Astrocyte (in vitro differentiated cells and primary cell): ENCODE measurements around the gene GDF11. TPM values are rescaled to one million over a fixed set of nuclear protein-coding genes. Genes with fewer than 3 reads are reported as not detected.

Experiments
- DNase-seq: peaks from one replicate; pipeline ENCODE4 v3.0.0-alpha.2; 2010; ENCODE audit warnings: low read depth
- FAIRE-seq: peaks from 2 replicates; lab custom pipeline; 2011; peaks lifted over from hg19 to GRCh38; lab: Jason Lieb, UNC
- H2AFZ ChIP-seq: 2 replicates; pipeline ENCODE4 v1.6.0; 2012; ENCODE audit warnings: low read depth, low read length, inconsistent platforms
- H3K27ac ChIP-seq: 2 replicates; pipeline ENCODE4 v1.5.1; 2011; ENCODE audit warnings: low read depth, low read length, inconsistent platforms
- H3K27me3 ChIP-seq: 2 replicates; pipeline ENCODE4 v1.6.0; 2011; ENCODE audit warnings: low read length, inconsistent platforms; ENCODE audit not compliant: insufficient read depth
- H3K36me3 ChIP-seq: 2 replicates; pipeline ENCODE4 v1.5.1; 2011; ENCODE audit warnings: low read length, inconsistent platforms; ENCODE audit not compliant: insufficient read depth
- H3K4me1 ChIP-seq: 2 replicates; pipeline ENCODE4 v1.5.1; 2011; ENCODE audit warnings: low read length, inconsistent platforms; ENCODE audit not compliant: insufficient read depth
- H3K4me2 ChIP-seq: 2 replicates; pipeline ENCODE4 v1.6.0; 2012; ENCODE audit warnings: low read length, inconsistent platforms
- H3K4me3 ChIP-seq: 2 replicates; pipeline ENCODE4 v1.5.1; 2011; ENCODE audit warnings: low read depth, mild to moderate bottlenecking, low read length, inconsistent platforms; ENCODE audit not compliant: insufficient read depth
- H3K79me2 ChIP-seq: 2 replicates; pipeline ENCODE4 v1.6.0; 2012; ENCODE audit warnings: mild to moderate bottlenecking, low read length, inconsistent platforms; ENCODE audit not compliant: insufficient read depth
- H3K9ac ChIP-seq: 2 replicates; pipeline ENCODE4 v1.6.0; 2012; ENCODE audit warnings: mild to moderate bottlenecking, low read length, inconsistent platforms
- H3K9me3 ChIP-seq: 2 replicates; pipeline ENCODE4 v1.5.1; 2012; ENCODE audit warnings: low read depth, mild to moderate bottlenecking, low read length, inconsistent platforms; ENCODE audit not compliant: insufficient read depth
- H4K20me1 ChIP-seq: 2 replicates; pipeline ENCODE4 v1.6.0; 2012; ENCODE audit warnings: low read length, inconsistent platforms; ENCODE audit not compliant: insufficient read depth
- H3K27ac Mint-ChIP-seq: one replicate; pipeline ENCODE4 v1.8.0; 2021; ENCODE audit warnings: mild to moderate bottlenecking, mixed read lengths; ENCODE audit not compliant: unreplicated experiment
- H3K27me3 Mint-ChIP-seq: one replicate; pipeline ENCODE4 v1.8.0; 2021; ENCODE audit warnings: low read depth, mixed read lengths; ENCODE audit not compliant: unreplicated experiment
- H3K36me3 Mint-ChIP-seq: one replicate; pipeline ENCODE4 v1.8.0; 2021; ENCODE audit warnings: low read depth, mixed read lengths; ENCODE audit not compliant: unreplicated experiment
- H3K4me1 Mint-ChIP-seq: one replicate; pipeline ENCODE4 v1.8.0; 2021; ENCODE audit warnings: low read depth, mixed read lengths; ENCODE audit not compliant: unreplicated experiment
- H3K4me3 Mint-ChIP-seq: one replicate; pipeline ENCODE4 v1.8.0; 2021; ENCODE audit warnings: mild to moderate bottlenecking, moderate library complexity, mixed read lengths; ENCODE audit not compliant: unreplicated experiment
- H3K9me3 Mint-ChIP-seq: one replicate; pipeline ENCODE4 v1.8.0; 2021; ENCODE audit warnings: mild to moderate bottlenecking, mixed read lengths; ENCODE audit not compliant: unreplicated experiment
- EZH2 ChIP-seq: IDR thresholded peaks from 2 replicates; pipeline ENCODE4 v1.6.1; 2012; ENCODE audit warnings: mild to moderate bottlenecking, low read length, inconsistent platforms; ENCODE audit not compliant: insufficient read depth
- total RNA-seq: library from RNA; stranded (reverse); gene quantifications from 2 replicates; pipeline ENCODE4 v1.2.1, GENCODE V29; 2021
- TF ChIP-seq, protein P1 (sequence below): IDR thresholded peaks from 2 replicates; pipeline ENCODE4 v1.5.1; 2011; ENCODE audit warnings: low read depth, mild to moderate bottlenecking, inconsistent platforms, low read length, moderate library complexity; ENCODE audit not compliant: insufficient read depth

Gene GDF11
- total RNA-seq, 1 donor from 2014 or later, result 28.9 TPM

DNA sequence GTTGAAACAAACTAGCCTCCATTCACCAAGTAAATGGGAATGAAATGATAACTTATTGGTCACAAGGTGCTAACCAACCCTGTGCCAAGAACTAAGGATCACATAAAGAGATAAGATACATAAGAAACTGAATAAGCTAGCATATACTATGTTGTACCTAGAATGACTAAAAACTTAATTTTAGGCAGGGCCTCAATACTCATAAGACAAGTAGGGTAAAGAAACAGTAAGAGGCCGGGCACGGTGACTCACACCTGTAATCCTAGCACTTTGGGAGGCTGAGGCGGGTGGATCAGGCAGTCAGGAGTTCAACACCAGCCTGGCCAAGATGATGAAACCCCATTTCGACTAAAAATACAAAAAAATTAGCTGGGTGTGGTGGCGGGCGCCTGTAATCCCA is 17.7 kb downstream of the GDF11 start:
- H3K27ac Mint-ChIP-seq, result no peak overlapping the region
- H3K36me3 Mint-ChIP-seq, result peaks cover 32% of the 10 kb centered on the region
- H3K4me1 Mint-ChIP-seq, result peaks cover 4% of the 10 kb centered on the region
- Histone ChIP-seq H3K9ac (no peak overlapping the region), H3K27me3 (no peaks in the 10 kb centered on the region), H4K20me1 (peaks cover 13% of the 10 kb centered on the region), H3K27ac (no peak overlapping the region), H3K79me2 (peaks cover 14% of the 10 kb centered on the region), H3K4me1 (no peaks in the 10 kb centered on the region), H2AFZ (no peak overlapping the region), H3K4me3 (no peak overlapping the region), H3K9me3 (no peaks in the 10 kb centered on the region), H3K4me2 (no peak overlapping the region), H3K36me3 (peaks cover 45% of the 10 kb centered on the region)
- H3K9me3 Mint-ChIP-seq, result peaks cover 5% of the 10 kb centered on the region
- no peaks in the 10 kb centered on the region for H3K27me3 Mint-ChIP-seq
- TF ChIP-seq, protein P1, sequence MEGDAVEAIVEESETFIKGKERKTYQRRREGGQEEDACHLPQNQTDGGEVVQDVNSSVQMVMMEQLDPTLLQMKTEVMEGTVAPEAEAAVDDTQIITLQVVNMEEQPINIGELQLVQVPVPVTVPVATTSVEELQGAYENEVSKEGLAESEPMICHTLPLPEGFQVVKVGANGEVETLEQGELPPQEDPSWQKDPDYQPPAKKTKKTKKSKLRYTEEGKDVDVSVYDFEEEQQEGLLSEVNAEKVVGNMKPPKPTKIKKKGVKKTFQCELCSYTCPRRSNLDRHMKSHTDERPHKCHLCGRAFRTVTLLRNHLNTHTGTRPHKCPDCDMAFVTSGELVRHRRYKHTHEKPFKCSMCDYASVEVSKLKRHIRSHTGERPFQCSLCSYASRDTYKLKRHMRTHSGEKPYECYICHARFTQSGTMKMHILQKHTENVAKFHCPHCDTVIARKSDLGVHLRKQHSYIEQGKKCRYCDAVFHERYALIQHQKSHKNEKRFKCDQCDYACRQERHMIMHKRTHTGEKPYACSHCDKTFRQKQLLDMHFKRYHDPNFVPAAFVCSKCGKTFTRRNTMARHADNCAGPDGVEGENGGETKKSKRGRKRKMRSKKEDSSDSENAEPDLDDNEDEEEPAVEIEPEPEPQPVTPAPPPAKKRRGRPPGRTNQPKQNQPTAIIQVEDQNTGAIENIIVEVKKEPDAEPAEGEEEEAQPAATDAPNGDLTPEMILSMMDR, result no peak
- TF ChIP-seq EZH2, result no peak
- no peak for FAIRE-seq
- no peak overlapping the region for H3K4me3 Mint-ChIP-seq
- DNase-seq, result no peak

DNA sequence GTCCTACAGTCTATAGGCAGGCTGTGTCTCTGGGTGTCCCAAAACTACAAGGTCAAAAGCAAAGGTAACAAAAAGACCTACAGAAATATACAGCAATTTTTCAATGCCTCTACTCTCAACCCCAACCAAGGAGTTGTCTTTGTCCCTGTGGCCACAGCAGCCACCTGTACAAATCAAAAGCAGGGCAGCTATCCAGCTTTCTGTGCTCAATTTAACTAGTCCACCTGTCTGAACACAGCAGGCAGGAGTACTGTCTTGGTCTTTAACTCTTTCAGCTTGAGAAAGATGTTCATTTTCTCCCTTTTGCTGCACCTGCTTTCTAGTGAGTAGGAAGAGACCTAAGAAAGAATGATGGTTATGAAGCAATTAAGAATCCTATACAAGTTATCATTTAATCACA is 19.7 kb downstream of the GDF11 start:
- H2AFZ ChIP-seq, result no peak overlapping the region
- no peak for DNase-seq
- H3K4me1 ChIP-seq, result no peaks in the 10 kb centered on the region
- H3K9me3 ChIP-seq, result no peaks in the 10 kb centered on the region
- FAIRE-seq, result no peak
- H3K4me1 Mint-ChIP-seq, result no peaks in the 10 kb centered on the region
- H3K27me3 ChIP-seq, result no peaks in the 10 kb centered on the region
- peaks cover 23% of the 10 kb centered on the region for H4K20me1 ChIP-seq
- peaks cover 40% of the 10 kb centered on the region for H3K36me3 Mint-ChIP-seq
- H3K4me3 Mint-ChIP-seq, result no peak overlapping the region
- TF ChIP-seq, protein P1, result no peak
- TF ChIP-seq EZH2, result no peak
- no peak overlapping the region for H3K9ac ChIP-seq
- no peak overlapping the region for H3K4me2 ChIP-seq
- H3K36me3 ChIP-seq, result peaks cover 39% of the 10 kb centered on the region
- peaks cover 19% of the 10 kb centered on the region for H3K79me2 ChIP-seq
- H3K9me3 Mint-ChIP-seq, result peaks cover 2% of the 10 kb centered on the region
- H3K27ac Mint-ChIP-seq, result no peak overlapping the region
- no peak overlapping the region for H3K4me3 ChIP-seq
- no peaks in the 10 kb centered on the region for H3K27me3 Mint-ChIP-seq
- no peak overlapping the region for H3K27ac ChIP-seq

DNA sequence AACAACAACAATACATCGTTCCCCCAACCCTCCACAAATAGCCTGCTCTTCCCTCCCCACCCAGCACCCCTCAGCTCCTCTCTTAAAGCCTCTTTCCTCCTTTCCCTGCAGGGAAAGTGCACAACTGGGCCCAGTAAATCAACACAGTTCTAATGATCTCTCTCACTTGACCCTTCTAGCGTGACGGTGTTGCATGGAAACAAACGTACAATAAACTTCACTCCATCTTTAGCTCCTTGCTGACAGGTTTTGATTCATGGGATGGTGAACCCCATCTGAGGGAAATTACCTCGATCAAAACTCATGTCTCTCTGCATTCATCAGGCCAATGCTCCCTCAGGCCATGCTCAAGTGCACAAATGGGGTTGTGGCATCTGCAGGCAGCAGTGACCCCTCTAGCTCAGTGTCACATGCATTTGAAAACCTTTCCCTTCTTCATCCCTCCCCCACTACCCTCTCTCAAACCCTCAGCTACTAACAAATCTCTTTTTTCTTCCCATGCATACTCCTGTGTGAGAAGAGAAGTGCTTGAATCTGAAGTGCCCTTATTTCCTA is 22.9 kb downstream of the GDF11 start:
- no peak overlapping the region for H3K4me3 Mint-ChIP-seq
- no peak overlapping the region for H3K27ac ChIP-seq
- no peak overlapping the region for H3K4me3 ChIP-seq
- no peaks in the 10 kb centered on the region for H3K4me1 ChIP-seq
- no peak for DNase-seq
- H3K27me3 ChIP-seq, result no peaks in the 10 kb centered on the region
- no peak for FAIRE-seq
- H4K20me1 ChIP-seq, result peaks cover 23% of the 10 kb centered on the region
- H2AFZ ChIP-seq, result no peak overlapping the region
- TF ChIP-seq EZH2, result no peak
- TF ChIP-seq, protein P1, result no peak
- H3K27ac Mint-ChIP-seq, result peak overlapping the region; percentile 63
- H3K9ac ChIP-seq, result no peak overlapping the region
- no peaks in the 10 kb centered on the region for H3K9me3 Mint-ChIP-seq
- H3K4me2 ChIP-seq, result no peak overlapping the region
- no peaks in the 10 kb centered on the region for H3K4me1 Mint-ChIP-seq
- H3K36me3 Mint-ChIP-seq, result peaks cover 22% of the 10 kb centered on the region
- no peaks in the 10 kb centered on the region for H3K27me3 Mint-ChIP-seq
- H3K79me2 ChIP-seq, result peaks cover 25% of the 10 kb centered on the region
- peaks cover 21% of the 10 kb centered on the region for H3K36me3 ChIP-seq
- H3K9me3 ChIP-seq, result no peaks in the 10 kb centered on the region
